Smooth muscle cell (in vitro differentiated cells): ENCODE data around the gene SMAD7. TPM values are rescaled to one million over a fixed set of nuclear protein-coding genes. Genes with fewer than 3 reads are reported as not detected.

Experiments
- DNase-seq: peaks from one replicate; lab custom pipeline; 2025; ENCODE audit not compliant: unreplicated experiment; lab: John Stamatoyannopoulos, UW
- H2AFZ ChIP-seq: fragments of 200-600 bp; sonication (generic); 2 replicates; pipeline ENCODE4 v1.6.0; 2016; ENCODE audit warnings: antibody characterized with exemption, low read depth, mild to moderate bottlenecking
- H3F3A ChIP-seq: fragments of 200-600 bp; sonication (generic); 2 replicates; pipeline ENCODE4 v1.6.0; 2017; ENCODE audit warnings: antibody characterized with exemption, low read depth
- H3K27ac ChIP-seq: fragments of 200-600 bp; sonication (generic); 2 replicates; pipeline ENCODE4 v1.5.1; 2016; ENCODE audit warnings: low read depth, mild to moderate bottlenecking
- H3K27me3 ChIP-seq: fragments of 200-600 bp; sonication (generic); 2 replicates; pipeline ENCODE4 v1.6.1; 2016; ENCODE audit warnings: low read depth, mild to moderate bottlenecking
- H3K36me3 ChIP-seq: fragments of 200-600 bp; sonication (generic); 2 replicates; pipeline ENCODE4 v1.5.1; 2016; ENCODE audit warnings: low read depth
- H3K4me1 ChIP-seq: fragments of 200-600 bp; sonication (generic); 2 replicates; pipeline ENCODE4 v1.5.1; 2016; ENCODE audit warnings: low read depth
- H3K4me2 ChIP-seq: fragments of 200-600 bp; sonication (generic); 2 replicates; pipeline ENCODE4 v1.6.0; 2016; ENCODE audit warnings: mild to moderate bottlenecking
- H3K4me3 ChIP-seq: fragments of 200-600 bp; sonication (generic); 2 replicates; pipeline ENCODE4 v1.5.1; 2016; ENCODE audit warnings: mild to moderate bottlenecking
- H3K79me2 ChIP-seq: fragments of 200-600 bp; sonication (generic); 2 replicates; pipeline ENCODE4 v1.6.0; 2016; ENCODE audit warnings: low read depth, mild to moderate bottlenecking
- H3K9ac ChIP-seq: fragments of 200-600 bp; sonication (generic); 2 replicates; pipeline ENCODE4 v1.6.0; 2016; ENCODE audit warnings: low read depth
- H3K9me3 ChIP-seq: fragments of 200-600 bp; sonication (generic); replicated peaks from 2 replicates; pipeline ENCODE4 v1.5.1; 2016; ENCODE audit warnings: low read depth
- H4K20me1 ChIP-seq: fragments of 200-600 bp; sonication (generic); 2 replicates; pipeline ENCODE4 v1.6.0; 2016; ENCODE audit warnings: low read depth
- WGBS: methylation state at CpG from one replicate; pipeline ENCODE4 v1.1.7; 2016; ENCODE audit warnings: low lambda C conversion rate; 5-methylcytosine and 5-hydroxymethylcytosine counted together
- polyA plus RNA-seq: library from polyadenylated mRNA; unstranded; fragments of >200 nt; fragmentation: Nextera tagmentation; extraction: Ambion mirVana; gene quantifications from 2 replicates; pipeline ENCODE4 v1.2.1, GENCODE V29; 2016
- total RNA-seq: library from RNA; depleted of rRNA; stranded (reverse); fragments of >200 nt; gene quantifications from 2 replicates; pipeline ENCODE4 v1.2.3, GENCODE V29; 2014
- TF ChIP-seq, protein P1 (sequence below): fragments of 200-600 bp; sonication (generic); IDR thresholded peaks from 2 replicates; pipeline ENCODE4 v1.5.1; 2017; ENCODE audit warnings: borderline replicate concordance, mild to moderate bottlenecking, antibody characterized with exemption; ENCODE audit not compliant: insufficient read depth, poor library complexity, severe bottlenecking

SMAD7 gene
- total and polyA plus RNA-seq, 2 experiments from 2014 or later: 114 to 134 TPM

DNA sequence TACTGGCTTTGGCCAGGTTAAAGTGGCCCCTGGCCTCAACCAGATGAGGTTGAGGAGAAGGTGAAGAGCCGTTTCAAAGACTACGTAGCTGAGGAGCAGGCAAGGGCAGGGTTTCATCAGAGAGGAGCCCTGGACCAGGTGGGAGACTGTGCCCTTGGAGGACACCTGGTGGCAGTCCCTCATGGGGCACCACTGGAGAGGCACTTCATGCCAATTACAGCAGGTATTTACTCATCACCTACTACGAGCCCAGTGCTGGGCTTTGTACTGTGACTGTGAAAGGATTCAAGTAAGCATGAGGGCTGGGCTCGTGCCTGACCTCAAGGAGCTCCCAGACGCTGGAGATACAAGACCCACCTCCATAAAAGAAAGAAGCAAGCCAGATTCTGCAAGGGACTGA is 37.6 kb downstream of the SMAD7 start:
- no peak overlapping the region for H3K9ac ChIP-seq
- no peak overlapping the region for H3K4me2 ChIP-seq
- H3K4me1 ChIP-seq: peaks cover 5% of the 10 kb centered on the region
- peaks cover 1% of the 10 kb centered on the region for H3K79me2 ChIP-seq
- H3K36me3 ChIP-seq: no peaks in the 10 kb centered on the region
- H4K20me1 ChIP-seq: no peaks in the 10 kb centered on the region
- TF ChIP-seq, protein P1, sequence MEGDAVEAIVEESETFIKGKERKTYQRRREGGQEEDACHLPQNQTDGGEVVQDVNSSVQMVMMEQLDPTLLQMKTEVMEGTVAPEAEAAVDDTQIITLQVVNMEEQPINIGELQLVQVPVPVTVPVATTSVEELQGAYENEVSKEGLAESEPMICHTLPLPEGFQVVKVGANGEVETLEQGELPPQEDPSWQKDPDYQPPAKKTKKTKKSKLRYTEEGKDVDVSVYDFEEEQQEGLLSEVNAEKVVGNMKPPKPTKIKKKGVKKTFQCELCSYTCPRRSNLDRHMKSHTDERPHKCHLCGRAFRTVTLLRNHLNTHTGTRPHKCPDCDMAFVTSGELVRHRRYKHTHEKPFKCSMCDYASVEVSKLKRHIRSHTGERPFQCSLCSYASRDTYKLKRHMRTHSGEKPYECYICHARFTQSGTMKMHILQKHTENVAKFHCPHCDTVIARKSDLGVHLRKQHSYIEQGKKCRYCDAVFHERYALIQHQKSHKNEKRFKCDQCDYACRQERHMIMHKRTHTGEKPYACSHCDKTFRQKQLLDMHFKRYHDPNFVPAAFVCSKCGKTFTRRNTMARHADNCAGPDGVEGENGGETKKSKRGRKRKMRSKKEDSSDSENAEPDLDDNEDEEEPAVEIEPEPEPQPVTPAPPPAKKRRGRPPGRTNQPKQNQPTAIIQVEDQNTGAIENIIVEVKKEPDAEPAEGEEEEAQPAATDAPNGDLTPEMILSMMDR: peak; percentile 12
- whole genome bisulfite sequencing: 93% methylated on average over 5 of the region's 5 CpGs
- peaks cover 38% of the 10 kb centered on the region for H3F3A ChIP-seq
- H3K9me3 ChIP-seq: no peaks in the 10 kb centered on the region
- H3K27me3 ChIP-seq: no peaks in the 10 kb centered on the region
- H3K27ac ChIP-seq: no peak overlapping the region
- H3K4me3 ChIP-seq: no peak overlapping the region
- H2AFZ ChIP-seq: no peak overlapping the region
- no peak for DNase-seq

- TF ChIP-seq, protein P1: no peak
- Histone ChIP-seq H3K4me1 (peaks cover 5% of the 10 kb centered on the region), H3K27me3 (no peaks in the 10 kb centered on the region), H3K79me2 (peaks cover 18% of the 10 kb centered on the region), H3K4me2 (peak overlapping the region; percentile 40), H2AFZ (no peak overlapping the region), H3F3A (peaks cover 18% of the 10 kb centered on the region), H3K9ac (no peak overlapping the region), H3K27ac (peak overlapping the region; percentile 26), H3K9me3 (no peaks in the 10 kb centered on the region), H4K20me1 (no peaks in the 10 kb centered on the region), H3K4me3 (no peak overlapping the region), H3K36me3 (no peaks in the 10 kb centered on the region)
- DNase-seq: no peak
- WGBS: 74% methylated on average over 17 of the region's 17 CpGs
These were observed 39.7 kb downstream of the SMAD7 start for GRCh38 chr18:48910972-48911545.

- TF ChIP-seq, protein P1: no peak
- WGBS: 93% methylated on average over 6 of the region's 6 CpGs
- Histone ChIP-seq H4K20me1 (no peaks in the 10 kb centered on the region), H3K27me3 (no peaks in the 10 kb centered on the region), H3K4me1 (peaks cover 1% of the 10 kb centered on the region), H3K36me3 (no peaks in the 10 kb centered on the region), H3K79me2 (peaks cover 18% of the 10 kb centered on the region), H3K27ac (no peak overlapping the region), H2AFZ (no peak overlapping the region), H3K4me3 (no peak overlapping the region), H3F3A (peaks cover 12% of the 10 kb centered on the region), H3K4me2 (no peak overlapping the region), H3K9ac (no peak overlapping the region), H3K9me3 (no peaks in the 10 kb centered on the region)
- DNase-seq: no peak
These were observed 41.0 kb downstream of the SMAD7 start for GRCh38 chr18:48909721-48910120.

- peaks cover 18% of the 10 kb centered on the region for H3K79me2 ChIP-seq
- DNase-seq: no peak
- TF ChIP-seq, protein P1: no peak
- H3K9me3 ChIP-seq: no peaks in the 10 kb centered on the region
- H4K20me1 ChIP-seq: no peaks in the 10 kb centered on the region
- WGBS: 81% methylated on average over 3 of the region's 3 CpGs
- H3K4me3 ChIP-seq: no peak overlapping the region
- H3K4me1 ChIP-seq: no peaks in the 10 kb centered on the region
- no peak overlapping the region for H3K4me2 ChIP-seq
- no peaks in the 10 kb centered on the region for H3K27me3 ChIP-seq
- H3F3A ChIP-seq: peaks cover 18% of the 10 kb centered on the region
- H3K9ac ChIP-seq: no peak overlapping the region
- H3K36me3 ChIP-seq: no peaks in the 10 kb centered on the region
- no peak overlapping the region for H3K27ac ChIP-seq
- H2AFZ ChIP-seq: no peak overlapping the region
These were observed 41.8 kb downstream of the SMAD7 start for GRCh38 chr18:48908916-48909315.
